GM18498 (cell line): ENCODE data around the gene ZNF410.
A peak's percentile ranks its signal among the peaks of the same experiment; 100 is the strongest.

Experiments
- ATAC-seq: cut with Tn5 transposase; IDR thresholded peaks from one replicate; pipeline ENCODE4 v1.9.1; 2021; ENCODE audit warnings: mild to moderate bottlenecking, moderate library complexity; ENCODE audit not compliant: unreplicated experiment

Gene ZNF410

GRCh38 chr14:73949752-73950734 lies 63.4 kb downstream of the ZNF410 start, which contains the start of the genes COQ6 and FAM161B:
Gene COQ6, plus strand, starts transcription at chr14:73950302. Its CDS starts 31 bp downstream, at chr14:73950333.
Gene FAM161B, minus strand, starts transcription at chr14:73950094. Its CDS starts 68 bp downstream, at chr14:73950026.
- ATAC-seq = peak; percentile 89

GRCh38 chr14:73953731-73954130 lies 67.1 kb downstream of the ZNF410 start:
- no peak for ATAC-seq

GRCh38 chr14:73955674-73956073 lies 69.0 kb downstream of the ZNF410 start:
- no peak for ATAC-seq

- ATAC-seq = no peak
Measured at GRCh38 chr14:73958591-73958990, 71.9 kb downstream of the ZNF410 start.

- ATAC-seq = no peak
Measured at GRCh38 chr14:73961192-73961591, 74.5 kb downstream of the ZNF410 start.

- no peak for ATAC-seq
Measured at GRCh38 chr14:73965216-73965615, 78.6 kb downstream of the ZNF410 start.

GRCh38 chr14:73968885-73969284 lies 82.2 kb downstream of the ZNF410 start:
- ATAC-seq = no peak

- no peak for ATAC-seq
Measured at GRCh38 chr14:73973497-73973896, 86.8 kb downstream of the ZNF410 start.

GRCh38 chr14:73976125-73976524 lies 89.5 kb downstream of the ZNF410 start:
- ATAC-seq = no peak

GRCh38 chr14:73977896-73978295 lies 91.2 kb downstream of the ZNF410 start:
- no peak for ATAC-seq
